Activated T-cell treated with anti-CD3 and anti-CD28 coated beads, Interleukin-2, amount 50 U/mL, for 24 hours (primary cell): ENCODE results near the gene KANSL1.

ENCODE experiments used
- DNase-seq: peaks from one replicate; pipeline ENCODE4 v3.0.0-alpha.2; 2020
- H3K27ac Mint-ChIP-seq: 2 replicates; pipeline ENCODE4 v1.8.0; 2020; ENCODE audit warnings: mild to moderate bottlenecking, mixed read lengths
- H3K27me3 Mint-ChIP-seq: 2 replicates; pipeline ENCODE4 v1.8.0; 2020; ENCODE audit warnings: mixed read lengths
- H3K36me3 Mint-ChIP-seq: 2 replicates; pipeline ENCODE4 v1.8.0; 2020; ENCODE audit warnings: low read depth, mixed read lengths
- H3K4me1 Mint-ChIP-seq: 2 replicates; pipeline ENCODE4 v1.8.0; 2020; ENCODE audit warnings: low read depth, mixed read lengths
- H3K4me3 Mint-ChIP-seq: 2 replicates; pipeline ENCODE4 v1.8.0; 2020; ENCODE audit warnings: mild to moderate bottlenecking, moderate library complexity, mixed read lengths
- H3K9me3 Mint-ChIP-seq: 2 replicates; pipeline ENCODE4 v1.8.0; 2020; ENCODE audit warnings: mixed read lengths

The KANSL1 gene

DNA sequence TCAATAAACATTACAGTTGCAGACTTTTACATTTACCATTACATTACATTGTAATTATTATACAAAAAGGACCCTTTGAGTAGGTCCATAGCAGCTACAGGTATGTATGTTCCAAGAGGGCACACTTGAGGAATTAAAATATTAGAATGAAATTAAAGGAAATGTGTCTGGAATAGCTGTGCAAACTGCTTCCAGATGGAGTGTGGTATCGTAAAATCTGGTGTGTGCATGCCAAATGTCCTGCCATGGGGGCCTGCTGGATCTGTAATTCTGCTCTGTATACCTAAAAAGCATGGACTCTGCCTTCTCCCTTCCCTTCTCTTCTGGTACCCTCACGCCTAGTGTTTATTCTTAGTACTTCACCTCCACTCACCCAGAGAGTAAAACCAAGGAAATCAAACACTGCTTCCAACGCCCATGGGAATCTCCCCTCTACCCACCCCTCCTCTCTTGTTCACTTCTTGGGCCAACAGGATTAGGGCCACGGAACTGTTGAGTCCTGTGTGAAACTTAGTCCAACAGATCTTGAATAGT is 155.4 kb downstream of the KANSL1 start:
- Mint-ChIP-seq H3K27me3 (no peaks in the 10 kb centered on the region), H3K4me3 (no peak overlapping the region), H3K36me3 (peaks cover 98% of the 10 kb centered on the region), H3K9me3 (no peaks in the 10 kb centered on the region), H3K27ac (peak overlapping the region; percentile 38), H3K4me1 (peaks cover 12% of the 10 kb centered on the region)
- no peak for DNase-seq

DNA sequence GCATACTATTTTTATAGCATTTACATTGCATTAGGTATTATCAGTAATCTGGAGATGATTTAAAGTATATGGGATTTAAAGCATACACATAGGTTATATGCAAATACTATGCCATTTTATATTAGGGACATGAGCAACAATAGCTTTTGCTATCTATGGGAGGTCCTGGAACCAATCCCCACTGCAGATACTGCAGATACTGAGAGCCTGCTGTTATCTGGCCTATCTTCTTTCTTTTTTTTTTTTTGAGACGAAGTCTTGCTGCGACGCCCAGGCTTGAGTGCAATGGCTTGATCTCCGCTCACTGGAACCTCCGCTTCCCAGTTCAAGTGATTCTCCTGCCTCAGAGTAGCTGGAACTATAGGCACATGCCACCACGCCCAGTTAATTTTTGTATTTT is 156.7 kb downstream of the KANSL1 start:
- Mint-ChIP-seq H3K4me1 (peaks cover 12% of the 10 kb centered on the region), H3K9me3 (no peaks in the 10 kb centered on the region), H3K36me3 (peaks cover 100% of the 10 kb centered on the region), H3K27me3 (no peaks in the 10 kb centered on the region), H3K4me3 (no peak overlapping the region), H3K27ac (no peak overlapping the region)
- DNase-seq: no peak

DNA sequence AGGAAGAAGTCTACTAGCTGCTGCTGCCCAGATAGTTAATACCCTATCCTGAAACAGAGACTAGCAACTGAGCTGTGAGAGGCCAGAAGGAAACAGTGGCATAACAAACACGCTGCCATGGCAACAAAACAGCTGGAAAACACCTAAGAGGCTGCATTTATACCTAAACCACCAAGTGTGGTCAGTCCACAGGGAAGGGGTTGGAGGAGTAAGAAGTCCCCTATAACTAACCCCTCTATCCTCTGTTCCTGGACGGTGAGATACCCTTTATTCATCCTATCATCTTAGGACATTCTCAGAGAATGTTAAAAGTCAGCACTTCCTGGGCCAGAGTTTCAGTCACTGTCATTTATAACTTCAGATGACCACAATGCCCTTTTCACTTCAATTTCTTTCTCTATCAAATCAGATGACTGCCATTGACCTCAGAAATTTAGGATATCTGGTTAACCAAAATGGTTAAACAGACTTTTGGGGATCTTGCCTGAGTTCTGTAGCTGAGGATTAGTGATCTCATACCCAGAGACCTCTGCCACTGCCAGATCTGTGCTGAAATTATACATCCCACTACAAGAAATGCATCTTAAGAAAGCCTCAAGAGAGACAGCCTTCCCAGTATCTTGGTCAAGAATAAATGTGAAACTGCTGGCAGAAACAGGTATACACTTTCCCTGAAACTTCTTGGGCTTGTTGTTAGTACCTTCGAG is 158.0 kb downstream of the KANSL1 start:
- H3K27ac Mint-ChIP-seq: peak overlapping the region; percentile 79
- H3K27me3 Mint-ChIP-seq: no peaks in the 10 kb centered on the region
- H3K9me3 Mint-ChIP-seq: no peaks in the 10 kb centered on the region
- no peak for DNase-seq
- no peak overlapping the region for H3K4me3 Mint-ChIP-seq
- H3K36me3 Mint-ChIP-seq: peaks cover 100% of the 10 kb centered on the region
- peaks cover 12% of the 10 kb centered on the region for H3K4me1 Mint-ChIP-seq

- no peaks in the 10 kb centered on the region for H3K27me3 Mint-ChIP-seq
- peak overlapping the region; percentile 63 for H3K27ac Mint-ChIP-seq
- H3K4me1 Mint-ChIP-seq: peaks cover 18% of the 10 kb centered on the region
- H3K4me3 Mint-ChIP-seq: no peak overlapping the region
- no peak for DNase-seq
- H3K36me3 Mint-ChIP-seq: peaks cover 99% of the 10 kb centered on the region
- H3K9me3 Mint-ChIP-seq: no peaks in the 10 kb centered on the region
Measured at GRCh38 chr17:46033392-46033791, 159.8 kb downstream of the KANSL1 start.

DNA sequence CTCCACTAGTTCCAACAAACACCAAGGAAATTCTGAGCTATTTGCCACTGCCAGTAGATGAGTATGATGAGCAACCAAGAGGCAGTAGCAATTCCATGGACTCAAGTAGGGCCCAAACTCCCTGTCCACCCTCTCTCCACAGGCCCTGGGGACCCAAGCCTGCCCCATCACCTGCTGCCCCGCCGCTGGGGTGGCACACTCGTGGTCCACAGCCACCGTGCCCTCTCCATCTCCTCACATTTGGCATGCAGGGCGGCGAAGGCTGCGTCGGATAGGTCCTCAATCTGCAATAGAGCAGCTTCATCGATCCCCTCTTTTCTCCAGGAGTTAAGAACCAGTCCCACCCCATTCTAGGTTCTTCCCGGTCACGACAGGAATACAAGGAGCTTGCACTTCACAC is 160.3 kb downstream of the KANSL1 start:
- Mint-ChIP-seq H3K9me3 (no peaks in the 10 kb centered on the region), H3K4me3 (no peak overlapping the region), H3K27me3 (no peaks in the 10 kb centered on the region), H3K27ac (peak overlapping the region; percentile 3), H3K4me1 (peaks cover 20% of the 10 kb centered on the region), H3K36me3 (peaks cover 99% of the 10 kb centered on the region)
- no peak for DNase-seq

- Mint-ChIP-seq H3K4me3 (no peak overlapping the region), H3K4me1 (peaks cover 20% of the 10 kb centered on the region), H3K27me3 (no peaks in the 10 kb centered on the region), H3K36me3 (peaks cover 98% of the 10 kb centered on the region), H3K9me3 (no peaks in the 10 kb centered on the region), H3K27ac (peak overlapping the region; percentile 3)
- DNase-seq: no peak
Measured at GRCh38 chr17:46031920-46032319, 161.3 kb downstream of the KANSL1 start.

GRCh38 chr17:46031440-46031839 is 161.8 kb downstream of the KANSL1 start:
- H3K27ac Mint-ChIP-seq: peak overlapping the region; percentile 45
- DNase-seq: no peak
- no peaks in the 10 kb centered on the region for H3K27me3 Mint-ChIP-seq
- H3K9me3 Mint-ChIP-seq: no peaks in the 10 kb centered on the region
- H3K36me3 Mint-ChIP-seq: peaks cover 95% of the 10 kb centered on the region
- H3K4me3 Mint-ChIP-seq: no peak overlapping the region
- peaks cover 20% of the 10 kb centered on the region for H3K4me1 Mint-ChIP-seq

- no peak for DNase-seq
- Mint-ChIP-seq H3K4me3 (no peak overlapping the region), H3K4me1 (peaks cover 16% of the 10 kb centered on the region), H3K36me3 (peaks cover 94% of the 10 kb centered on the region), H3K27ac (peak overlapping the region; percentile 56), H3K9me3 (no peaks in the 10 kb centered on the region), H3K27me3 (no peaks in the 10 kb centered on the region)
Measured at GRCh38 chr17:46030752-46031151, 162.5 kb downstream of the KANSL1 start.

- H3K27ac Mint-ChIP-seq: peak overlapping the region; percentile 45
- H3K4me1 Mint-ChIP-seq: peaks cover 7% of the 10 kb centered on the region
- no peaks in the 10 kb centered on the region for H3K27me3 Mint-ChIP-seq
- DNase-seq: no peak
- peaks cover 89% of the 10 kb centered on the region for H3K36me3 Mint-ChIP-seq
- H3K9me3 Mint-ChIP-seq: no peaks in the 10 kb centered on the region
- H3K4me3 Mint-ChIP-seq: no peak overlapping the region
Measured at GRCh38 chr17:46029627-46030026, 163.6 kb downstream of the KANSL1 start.

DNA sequence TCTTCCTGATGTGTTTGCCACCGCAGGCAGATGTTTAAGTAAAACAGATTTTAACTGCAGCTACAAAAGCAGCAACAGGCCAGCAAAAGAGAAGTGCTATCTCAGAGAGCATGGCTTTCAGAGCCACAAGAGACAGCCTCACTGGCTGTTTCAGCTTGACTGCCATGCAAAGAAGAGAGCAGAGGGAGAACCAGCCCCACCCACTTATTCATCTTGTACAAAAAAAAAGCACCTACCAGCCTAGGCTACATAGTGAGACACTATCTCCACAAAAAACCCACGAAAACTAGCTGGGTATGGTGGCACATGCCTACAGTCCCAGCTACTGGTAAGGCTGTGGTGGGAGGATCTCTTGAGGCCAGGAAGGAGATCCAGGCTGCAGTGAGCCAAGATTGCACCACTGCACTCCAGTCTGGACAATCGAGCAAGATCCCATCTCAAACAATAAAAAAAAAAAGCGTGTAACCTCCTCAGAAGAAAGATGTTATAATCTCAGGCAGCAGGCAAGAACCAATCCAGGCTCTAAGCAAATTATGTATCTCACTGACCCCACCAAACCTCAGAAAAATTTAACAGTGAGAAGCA is 164.2 kb downstream of the KANSL1 start:
- no peak for DNase-seq
- no peaks in the 10 kb centered on the region for H3K27me3 Mint-ChIP-seq
- H3K4me3 Mint-ChIP-seq: no peak overlapping the region
- peak overlapping the region; percentile 45 for H3K27ac Mint-ChIP-seq
- no peaks in the 10 kb centered on the region for H3K9me3 Mint-ChIP-seq
- peaks cover 84% of the 10 kb centered on the region for H3K36me3 Mint-ChIP-seq
- H3K4me1 Mint-ChIP-seq: peaks cover 7% of the 10 kb centered on the region

DNA sequence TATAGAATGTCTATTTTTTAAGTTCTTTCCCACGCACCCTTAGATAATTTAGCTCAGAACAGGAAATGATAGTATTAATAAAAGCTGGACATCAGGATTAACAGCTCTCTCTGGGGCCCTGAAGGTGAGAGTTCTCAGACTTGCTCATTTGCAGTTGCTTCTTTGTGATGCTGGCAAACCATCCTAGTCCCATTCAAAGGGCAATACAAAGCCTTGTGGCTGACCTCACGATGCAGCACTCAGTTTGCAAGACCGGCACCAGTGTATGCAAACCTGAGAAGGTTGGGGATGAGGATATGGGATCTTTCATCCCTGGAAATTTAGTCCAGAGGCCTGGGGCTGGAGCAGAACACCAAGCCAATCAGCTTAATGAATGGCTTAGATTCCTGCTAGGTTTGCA is 164.9 kb downstream of the KANSL1 start:
- no peak overlapping the region for H3K4me3 Mint-ChIP-seq
- peaks cover 81% of the 10 kb centered on the region for H3K36me3 Mint-ChIP-seq
- peaks cover 7% of the 10 kb centered on the region for H3K4me1 Mint-ChIP-seq
- H3K9me3 Mint-ChIP-seq: no peaks in the 10 kb centered on the region
- no peak for DNase-seq
- H3K27me3 Mint-ChIP-seq: no peaks in the 10 kb centered on the region
- peak overlapping the region; percentile 70 for H3K27ac Mint-ChIP-seq

DNA sequence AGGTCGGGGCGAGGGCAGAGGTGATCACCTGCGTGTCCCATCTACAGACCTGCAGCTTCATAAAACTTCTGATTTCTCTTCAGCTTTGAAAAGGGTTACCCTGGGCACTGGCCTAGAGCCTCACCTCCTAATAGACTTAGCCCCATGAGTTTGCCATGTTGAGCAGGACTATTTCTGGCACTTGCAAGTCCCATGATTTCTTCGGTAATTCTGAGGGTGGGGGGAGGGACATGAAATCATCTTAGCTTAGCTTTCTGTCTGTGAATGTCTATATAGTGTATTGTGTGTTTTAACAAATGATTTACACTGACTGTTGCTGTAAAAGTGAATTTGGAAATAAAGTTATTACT is 165.3 kb downstream of the KANSL1 start:
- no peak for DNase-seq
- Mint-ChIP-seq H3K27me3 (no peaks in the 10 kb centered on the region), H3K36me3 (peaks cover 80% of the 10 kb centered on the region), H3K9me3 (no peaks in the 10 kb centered on the region), H3K4me3 (no peak overlapping the region), H3K27ac (peak overlapping the region; percentile 70), H3K4me1 (peaks cover 7% of the 10 kb centered on the region)

- no peaks in the 10 kb centered on the region for H3K27me3 Mint-ChIP-seq
- H3K36me3 Mint-ChIP-seq: peaks cover 77% of the 10 kb centered on the region
- H3K27ac Mint-ChIP-seq: peak overlapping the region; percentile 70
- no peak overlapping the region for H3K4me3 Mint-ChIP-seq
- peaks cover 7% of the 10 kb centered on the region for H3K4me1 Mint-ChIP-seq
- no peaks in the 10 kb centered on the region for H3K9me3 Mint-ChIP-seq
- no peak for DNase-seq
Measured at GRCh38 chr17:46027048-46027975, 165.9 kb downstream of the KANSL1 start.

DNA sequence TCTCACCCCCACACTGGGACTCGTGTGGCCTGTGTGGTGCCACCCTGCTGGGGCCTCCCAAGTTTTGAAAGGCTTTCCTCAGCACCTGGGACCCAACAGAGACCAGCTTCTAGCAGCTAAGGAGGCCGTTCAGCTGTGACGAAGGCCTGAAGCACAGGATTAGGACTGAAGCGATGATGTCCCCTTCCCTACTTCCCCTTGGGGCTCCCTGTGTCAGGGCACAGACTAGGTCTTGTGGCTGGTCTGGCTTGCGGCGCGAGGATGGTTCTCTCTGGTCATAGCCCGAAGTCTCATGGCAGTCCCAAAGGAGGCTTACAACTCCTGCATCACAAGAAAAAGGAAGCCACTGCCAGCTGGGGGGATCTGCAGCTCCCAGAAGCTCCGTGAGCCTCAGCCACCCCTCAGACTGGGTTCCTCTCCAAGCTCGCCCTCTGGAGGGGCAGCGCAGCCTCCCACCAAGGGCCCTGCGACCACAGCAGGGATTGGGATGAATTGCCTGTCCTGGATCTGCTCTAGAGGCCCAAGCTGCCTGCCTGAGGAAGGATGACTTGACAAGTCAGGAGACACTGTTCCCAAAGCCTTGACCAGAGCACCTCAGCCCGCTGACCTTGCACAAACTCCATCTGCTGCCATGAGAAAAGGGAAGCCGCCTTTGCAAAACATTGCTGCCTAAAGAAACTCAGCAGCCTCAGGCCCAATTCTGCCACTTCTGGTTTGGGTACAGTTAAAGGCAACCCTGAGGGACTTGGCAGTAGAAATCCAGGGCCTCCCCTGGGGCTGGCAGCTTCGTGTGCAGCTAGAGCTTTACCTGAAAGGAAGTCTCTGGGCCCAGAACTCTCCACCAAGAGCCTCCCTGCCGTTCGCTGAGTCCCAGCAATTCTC is 166.8 kb downstream of the KANSL1 start:
- Mint-ChIP-seq H3K36me3 (peaks cover 69% of the 10 kb centered on the region), H3K27me3 (no peaks in the 10 kb centered on the region), H3K9me3 (no peaks in the 10 kb centered on the region), H3K4me3 (no peak overlapping the region), H3K4me1 (peaks cover 7% of the 10 kb centered on the region), H3K27ac (peak overlapping the region; percentile 70)
- no peak for DNase-seq
